Measurements from ENCODE around the gene SLC9A1. TPM values are rescaled to one million over a fixed set of nuclear protein-coding genes. Genes with fewer than 3 reads are reported as not detected.
"Not testable (repeated sequence)": the region's sequence is repeated elsewhere in the genome, so short reads cannot be mapped to it uniquely, and the experiment has no call there.

The SLC9A1 gene
- total RNA-seq, 1 donor from 2014 or later: 37.7 TPM

- Histone ChIP-seq H3K36me3 (ENCODE audit: control insufficient read depth, insufficient read depth, low read length) (peaks cover 1% of the 10 kb centered on the region), H3K27me3 (ENCODE audit: control insufficient read depth, insufficient read depth, low read length) (no peaks in the 10 kb centered on the region), H3K4me3 (ENCODE audit: low read depth, low read length) (no peak overlapping the region)
- no peak for TF ChIP-seq CTCF (IDR thresholded peaks at IDR 0.05; ENCODE audit: insufficient read depth, low read length, poor library complexity, severe bottlenecking)
- DNase-seq (ENCODE audit: low read depth): no peak
Measured at GRCh38 chr1:27132147-27132546, 22.8 kb downstream of the SLC9A1 start.

- TF ChIP-seq CTCF (IDR thresholded peaks at IDR 0.05; ENCODE audit: insufficient read depth, low read length, poor library complexity, severe bottlenecking): no peak
Measured at GRCh38 chr1:27130798-27131197, 24.1 kb downstream of the SLC9A1 start.

GRCh38 chr1:27129225-27129624 is 25.7 kb downstream of the SLC9A1 start:
- no peak for TF ChIP-seq CTCF (IDR thresholded peaks at IDR 0.05; ENCODE audit: insufficient read depth, low read length, poor library complexity, severe bottlenecking)
- no peaks in the 10 kb centered on the region for H3K27me3 ChIP-seq (ENCODE audit: control insufficient read depth, insufficient read depth, low read length)
- peaks cover 1% of the 10 kb centered on the region for H3K36me3 ChIP-seq (ENCODE audit: control insufficient read depth, insufficient read depth, low read length)
- no peak overlapping the region for H3K4me3 ChIP-seq (ENCODE audit: low read depth, low read length)
- DNase-seq (ENCODE audit: low read depth): no peak

More at GRCh38 chr1:27130798-27131197, 24.1 kb downstream of the SLC9A1 start:
- H3K36me3 ChIP-seq (ENCODE audit: control insufficient read depth, insufficient read depth, low read length): peaks cover 1% of the 10 kb centered on the region
- no peaks in the 10 kb centered on the region for H3K27me3 ChIP-seq (ENCODE audit: control insufficient read depth, insufficient read depth, low read length)
- no peak overlapping the region for H3K4me3 ChIP-seq (ENCODE audit: low read depth, low read length)
- no peak for DNase-seq (ENCODE audit: low read depth)

GRCh38 chr1:27127419-27127818 is 27.5 kb downstream of the SLC9A1 start:
- Histone ChIP-seq H3K36me3 (ENCODE audit: control insufficient read depth, insufficient read depth, low read length) (peaks cover 1% of the 10 kb centered on the region), H3K4me3 (ENCODE audit: low read depth, low read length) (no peak overlapping the region), H3K27me3 (ENCODE audit: control insufficient read depth, insufficient read depth, low read length) (no peaks in the 10 kb centered on the region)
- DNase-seq (ENCODE audit: low read depth): no peak
- TF ChIP-seq CTCF (IDR thresholded peaks at IDR 0.05; ENCODE audit: insufficient read depth, low read length, poor library complexity, severe bottlenecking): peak; percentile 18

- Histone ChIP-seq H3K4me3 (ENCODE audit: low read depth, low read length) (no peak overlapping the region), H3K36me3 (ENCODE audit: control insufficient read depth, insufficient read depth, low read length) (peaks cover 1% of the 10 kb centered on the region), H3K27me3 (ENCODE audit: control insufficient read depth, insufficient read depth, low read length) (no peaks in the 10 kb centered on the region)
- TF ChIP-seq CTCF (IDR thresholded peaks at IDR 0.05; ENCODE audit: insufficient read depth, low read length, poor library complexity, severe bottlenecking): no peak
- no peak for DNase-seq (ENCODE audit: low read depth)
Measured at GRCh38 chr1:27126391-27126790, 28.5 kb downstream of the SLC9A1 start.

- not testable (repeated sequence) for H3K36me3 ChIP-seq (ENCODE audit: control insufficient read depth, insufficient read depth, low read length); H3K27me3 ChIP-seq (ENCODE audit: control insufficient read depth, insufficient read depth, low read length); DNase-seq (ENCODE audit: low read depth); H3K4me3 ChIP-seq (ENCODE audit: low read depth, low read length)
Measured at GRCh38 chr1:27125125-27125524, 29.8 kb downstream of the SLC9A1 start.
